Fibroblast of gingiva (primary cell): ENCODE data around the gene CCR7.

Source experiments
- DNase-seq: peaks from one replicate; pipeline ENCODE4 v3.0.0-alpha.2; 2011; ENCODE audit warnings: low read depth

CCR7 gene, protein sequence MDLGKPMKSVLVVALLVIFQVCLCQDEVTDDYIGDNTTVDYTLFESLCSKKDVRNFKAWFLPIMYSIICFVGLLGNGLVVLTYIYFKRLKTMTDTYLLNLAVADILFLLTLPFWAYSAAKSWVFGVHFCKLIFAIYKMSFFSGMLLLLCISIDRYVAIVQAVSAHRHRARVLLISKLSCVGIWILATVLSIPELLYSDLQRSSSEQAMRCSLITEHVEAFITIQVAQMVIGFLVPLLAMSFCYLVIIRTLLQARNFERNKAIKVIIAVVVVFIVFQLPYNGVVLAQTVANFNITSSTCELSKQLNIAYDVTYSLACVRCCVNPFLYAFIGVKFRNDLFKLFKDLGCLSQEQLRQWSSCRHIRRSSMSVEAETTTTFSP

DNA sequence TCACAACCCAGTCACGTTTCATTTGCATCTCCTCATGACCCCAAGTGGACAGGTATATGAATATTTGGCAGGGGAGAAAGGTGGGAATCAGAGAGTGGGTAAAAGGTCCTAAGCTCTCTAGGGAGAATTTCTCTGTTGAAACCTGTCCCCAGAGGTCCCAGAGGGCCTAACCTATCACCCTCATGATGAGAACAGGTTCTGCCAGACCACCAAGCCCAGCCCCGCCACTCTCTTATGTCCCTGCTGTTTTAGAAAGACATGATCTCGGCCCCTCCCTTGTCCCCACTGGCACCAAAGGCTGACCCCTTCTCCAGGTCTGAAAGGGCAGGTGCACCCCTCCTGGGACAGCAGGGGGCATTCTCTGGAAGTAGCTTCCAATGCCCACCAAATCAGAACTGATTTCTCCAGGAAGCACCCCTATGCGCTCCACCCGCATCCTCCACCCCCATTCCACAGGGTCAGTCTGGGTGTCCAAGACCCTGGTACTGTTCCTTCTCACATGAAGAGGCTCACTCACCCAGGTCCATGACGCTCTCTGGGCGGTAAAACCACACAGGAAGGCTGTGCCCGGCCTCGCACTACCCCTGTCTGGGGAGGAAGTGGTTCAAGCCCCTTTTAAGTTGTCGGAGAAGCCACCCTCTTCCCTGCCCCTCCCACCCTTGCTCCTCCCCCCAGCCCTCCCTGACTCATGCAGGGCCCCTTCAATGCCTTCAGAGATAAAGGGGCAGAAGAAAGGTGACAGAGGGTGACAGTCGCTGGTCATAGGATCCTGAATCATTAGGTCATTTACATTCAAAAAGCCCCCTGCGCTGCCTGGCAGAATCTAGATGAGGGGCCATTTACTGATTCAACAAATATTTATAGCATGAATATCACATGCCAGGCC lies at the start of gene CCR7:
Gene CCR7, minus strand, starts transcription at position 590 of the 886 bp plus-strand sequence. Its CDS starts 63 bp downstream, at position 527.
- DNase-seq: no peak

DNA sequence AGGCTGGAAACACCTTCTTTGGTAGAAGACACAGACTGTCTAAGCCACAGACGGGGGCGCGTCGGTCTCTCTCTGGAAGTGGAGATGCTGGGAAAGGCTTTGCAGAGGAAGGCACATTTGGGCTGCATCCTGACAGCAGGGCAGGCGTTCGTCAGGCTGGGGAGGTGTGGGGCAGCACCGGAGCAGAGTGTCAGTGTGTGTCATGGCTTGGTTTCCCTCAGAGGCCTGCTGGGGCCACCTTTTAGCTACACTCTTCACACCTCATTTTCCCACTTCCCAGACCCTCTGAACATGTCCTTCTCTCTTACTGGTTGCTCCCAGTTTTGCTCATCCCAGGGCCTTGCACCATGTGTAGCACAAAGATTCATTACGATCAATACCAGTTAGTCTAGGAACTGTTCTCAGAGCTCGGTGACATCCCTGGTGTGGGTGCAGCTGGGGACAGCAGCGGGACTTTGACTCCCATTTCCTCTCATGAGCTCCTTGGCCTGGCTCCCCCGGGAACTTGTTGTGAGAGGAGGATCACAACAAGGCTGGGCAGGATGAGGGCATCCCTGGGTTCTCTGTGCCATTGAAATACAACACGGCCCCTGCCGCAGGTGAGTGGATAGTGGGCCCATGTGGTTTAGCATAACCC lies 49.3 kb upstream of the CCR7 start:
- no peak for DNase-seq

DNA sequence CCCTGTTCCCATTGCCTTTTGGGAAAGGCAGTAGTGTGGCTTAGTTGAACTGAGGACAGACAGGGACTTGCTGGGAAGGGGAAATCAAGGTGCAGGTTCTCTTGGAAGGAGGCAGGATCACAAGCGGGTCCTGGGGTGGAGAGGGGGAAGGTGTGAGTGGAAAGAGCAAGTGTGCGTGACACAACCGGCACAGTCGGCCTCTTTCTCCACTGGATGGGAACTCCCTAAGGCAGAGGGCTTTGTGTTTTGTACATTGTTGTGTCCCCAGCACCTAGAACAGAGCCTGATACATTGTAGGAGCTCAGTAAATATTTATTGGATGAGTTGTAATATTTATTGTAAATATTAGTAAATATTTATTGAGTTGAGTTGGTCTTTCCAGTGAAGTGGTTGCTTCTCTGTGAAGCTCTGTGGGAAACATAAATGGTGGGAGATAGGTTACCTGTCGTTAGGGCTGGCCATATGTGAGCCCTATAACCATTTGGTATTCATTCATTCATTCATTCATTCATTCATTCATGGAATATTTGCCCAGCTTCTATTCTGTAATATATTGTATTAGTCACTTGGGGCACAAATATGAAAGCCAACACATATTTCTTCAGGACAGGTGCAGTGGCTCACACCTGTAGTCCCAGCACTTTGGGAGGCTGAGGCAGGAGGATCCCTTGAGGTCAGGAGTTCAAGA lies 48.3 kb upstream of the CCR7 start:
- DNase-seq: no peak

DNA sequence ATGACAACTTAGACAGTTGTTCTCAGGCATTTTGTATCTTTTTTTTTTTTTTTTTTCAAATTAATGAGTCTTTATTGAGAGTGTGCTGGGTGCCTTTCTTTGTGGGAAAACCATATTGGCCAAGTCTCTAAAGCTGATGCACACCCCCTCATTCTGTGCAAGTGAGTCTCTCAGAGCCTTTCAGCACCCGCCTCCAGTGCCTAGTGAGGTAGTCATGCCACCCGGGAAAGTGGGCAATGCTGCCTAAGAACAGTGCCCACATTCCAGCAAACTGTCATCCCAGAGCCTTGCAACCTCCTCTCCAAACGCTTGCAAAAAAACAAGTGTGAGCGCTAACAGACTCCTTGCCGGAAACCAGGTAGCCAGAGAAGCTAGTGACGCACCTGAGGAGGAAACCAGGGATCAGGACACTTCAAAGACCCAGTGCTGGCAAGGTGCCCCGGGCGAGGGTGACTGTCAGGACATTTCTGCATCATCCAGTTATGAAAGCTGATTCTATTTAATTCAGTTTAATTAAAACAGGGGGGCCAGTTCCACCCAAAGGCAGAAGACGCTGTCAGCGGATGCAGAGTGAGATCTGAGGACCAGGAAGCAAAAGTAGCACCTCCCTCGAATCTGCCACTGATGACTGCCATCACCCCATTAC lies 47.5 kb upstream of the CCR7 start:
- no peak for DNase-seq

DNA sequence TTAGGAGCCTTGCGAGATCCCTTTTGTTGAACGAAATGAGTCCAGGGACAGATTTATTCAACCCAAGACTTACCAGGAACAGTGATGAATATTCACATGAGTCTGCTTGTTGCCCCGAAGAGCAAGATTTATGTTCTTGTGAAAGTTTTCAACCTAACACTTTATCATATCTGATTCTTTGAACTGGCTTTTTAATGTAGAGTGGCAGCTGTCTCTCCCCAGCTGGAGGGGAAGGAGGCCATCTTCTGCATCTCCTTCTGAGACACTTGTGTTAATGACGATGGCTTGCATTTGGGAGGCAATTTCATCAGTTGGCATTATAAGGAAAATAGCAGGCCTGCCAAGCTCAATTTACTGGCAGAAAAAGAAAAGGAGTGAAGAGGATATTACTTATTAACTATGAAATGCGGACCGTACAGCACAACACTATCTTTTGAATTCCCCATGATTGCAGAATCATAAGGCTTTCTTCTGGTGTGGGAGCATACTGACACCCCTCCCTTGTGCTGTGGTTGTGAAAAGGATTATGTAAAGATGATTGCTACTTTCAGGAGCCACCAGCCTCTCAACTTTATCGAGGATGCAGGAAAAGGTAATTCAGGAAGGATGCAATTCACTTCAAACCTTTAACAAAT lies 46.7 kb upstream of the CCR7 start:
- DNase-seq: no peak

DNA sequence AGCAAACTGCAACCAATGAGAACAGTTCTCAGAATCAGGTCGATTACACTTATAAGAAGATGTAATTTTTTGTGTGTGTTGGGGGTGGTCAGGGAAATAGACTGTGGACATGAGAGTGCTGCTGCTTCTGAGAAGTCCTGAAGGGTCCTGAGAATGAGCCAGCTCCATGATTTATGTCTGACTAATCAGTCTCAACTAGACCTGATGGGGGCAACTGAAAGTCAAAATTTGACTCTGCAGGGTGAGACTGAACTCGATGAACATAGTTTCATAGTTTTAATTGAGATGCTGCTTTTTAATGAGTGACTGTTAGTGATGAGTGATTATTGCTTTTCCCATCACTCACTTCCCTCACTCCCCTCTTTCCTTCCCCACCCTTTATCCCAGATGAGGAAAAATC lies 45.1 kb upstream of the CCR7 start:
- no peak for DNase-seq

DNA sequence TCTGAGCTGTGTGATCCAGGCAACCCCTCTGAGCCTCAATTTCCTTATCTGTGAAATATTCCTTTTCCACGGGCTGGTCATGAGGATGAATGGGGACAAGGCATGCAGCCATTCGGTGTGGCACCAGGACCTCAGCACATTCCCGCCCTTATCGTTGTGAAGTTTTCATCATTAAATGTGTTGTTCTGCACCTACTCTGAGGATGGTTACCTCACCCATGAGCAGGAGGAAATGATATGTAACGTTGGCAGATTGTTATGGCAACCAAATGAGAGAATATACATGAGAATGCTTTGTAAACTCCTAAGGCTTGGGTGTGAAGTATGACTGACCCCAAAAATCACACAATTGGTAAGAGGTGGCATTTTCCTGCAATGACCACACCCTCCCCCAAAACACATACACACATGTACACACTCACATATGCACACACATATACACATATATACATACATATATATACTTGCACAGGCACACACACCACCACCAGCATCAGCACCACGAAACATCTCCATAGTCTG lies 42.8 kb upstream of the CCR7 start:
- DNase-seq: no peak

DNA sequence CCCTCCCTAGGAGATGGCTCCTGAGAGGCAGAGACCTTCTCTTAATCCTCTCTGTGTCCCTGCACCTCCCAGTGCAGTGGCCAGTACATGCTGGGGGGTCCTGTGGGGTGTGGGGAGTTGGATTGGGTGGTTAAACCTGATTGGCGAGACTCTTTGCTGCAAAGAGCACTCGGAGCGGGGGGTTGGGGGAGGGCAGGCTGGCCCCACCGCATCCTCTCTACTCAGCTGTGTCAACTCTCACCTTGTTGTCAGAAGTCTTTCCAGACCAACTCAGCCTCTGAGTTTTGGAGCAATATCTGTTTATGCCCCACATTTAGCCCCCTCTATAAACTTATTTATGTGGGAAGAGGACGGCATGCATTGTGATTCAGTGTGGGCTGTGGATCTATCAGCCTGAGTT lies 42.4 kb upstream of the CCR7 start:
- DNase-seq: no peak

DNA sequence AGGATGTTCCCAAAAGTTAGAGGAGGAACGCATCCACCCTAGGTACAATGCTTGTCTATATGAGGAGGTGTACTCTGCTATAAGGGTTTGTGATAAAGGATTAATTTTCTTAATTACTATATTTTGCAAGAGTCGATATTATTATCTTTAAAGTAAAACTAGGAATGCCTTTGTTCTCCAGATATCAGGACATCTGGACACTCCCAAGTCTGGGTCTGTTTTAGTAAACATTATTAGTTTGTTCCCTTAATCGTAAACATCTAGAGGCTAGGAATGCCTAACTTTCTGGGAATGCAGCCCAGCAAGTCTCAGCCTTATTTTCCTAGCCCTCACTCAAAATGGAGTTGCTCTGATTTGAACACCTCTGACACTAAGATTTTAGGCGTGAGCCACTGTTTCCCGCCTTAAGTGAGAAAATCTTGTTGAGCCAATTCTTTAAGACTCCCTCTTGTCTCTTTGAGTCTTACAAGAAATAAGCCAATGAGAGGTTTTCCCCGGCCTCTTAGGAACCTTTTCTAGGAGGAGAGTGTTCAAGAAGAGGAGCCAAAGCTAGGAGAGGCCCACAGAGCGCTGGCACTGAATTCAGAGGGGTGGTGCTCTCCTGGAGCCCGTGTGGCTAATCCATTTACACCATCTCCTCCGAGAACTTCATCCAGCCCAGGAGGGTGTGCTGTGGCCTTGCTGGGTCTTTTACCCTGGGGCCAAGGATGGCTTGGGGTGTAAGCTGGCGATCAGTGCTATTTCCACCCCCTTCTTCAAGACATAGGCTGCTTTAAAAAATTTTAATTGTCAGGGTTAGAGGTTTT lies 41.5 kb upstream of the CCR7 start:
- DNase-seq: no peak

DNA sequence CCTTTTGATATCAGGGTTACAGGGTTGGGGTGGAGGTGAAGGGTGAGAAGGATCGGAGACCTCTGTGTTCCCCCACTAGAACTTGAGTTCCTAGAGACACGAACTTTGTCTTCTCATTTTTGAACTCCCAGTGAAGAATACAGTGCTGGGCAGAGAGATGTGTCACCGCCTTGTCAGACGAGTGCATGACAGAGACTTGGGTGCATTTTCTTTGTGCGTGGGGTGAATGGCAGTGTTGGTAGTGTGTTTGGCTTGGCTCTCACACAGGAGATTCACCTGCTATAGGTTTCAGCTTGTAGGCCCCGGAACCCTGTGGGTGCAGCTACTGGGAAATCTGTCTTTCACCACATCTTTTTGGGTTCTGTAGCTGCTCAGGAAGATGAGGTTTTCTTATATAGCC lies 40.0 kb upstream of the CCR7 start:
- no peak for DNase-seq

DNA sequence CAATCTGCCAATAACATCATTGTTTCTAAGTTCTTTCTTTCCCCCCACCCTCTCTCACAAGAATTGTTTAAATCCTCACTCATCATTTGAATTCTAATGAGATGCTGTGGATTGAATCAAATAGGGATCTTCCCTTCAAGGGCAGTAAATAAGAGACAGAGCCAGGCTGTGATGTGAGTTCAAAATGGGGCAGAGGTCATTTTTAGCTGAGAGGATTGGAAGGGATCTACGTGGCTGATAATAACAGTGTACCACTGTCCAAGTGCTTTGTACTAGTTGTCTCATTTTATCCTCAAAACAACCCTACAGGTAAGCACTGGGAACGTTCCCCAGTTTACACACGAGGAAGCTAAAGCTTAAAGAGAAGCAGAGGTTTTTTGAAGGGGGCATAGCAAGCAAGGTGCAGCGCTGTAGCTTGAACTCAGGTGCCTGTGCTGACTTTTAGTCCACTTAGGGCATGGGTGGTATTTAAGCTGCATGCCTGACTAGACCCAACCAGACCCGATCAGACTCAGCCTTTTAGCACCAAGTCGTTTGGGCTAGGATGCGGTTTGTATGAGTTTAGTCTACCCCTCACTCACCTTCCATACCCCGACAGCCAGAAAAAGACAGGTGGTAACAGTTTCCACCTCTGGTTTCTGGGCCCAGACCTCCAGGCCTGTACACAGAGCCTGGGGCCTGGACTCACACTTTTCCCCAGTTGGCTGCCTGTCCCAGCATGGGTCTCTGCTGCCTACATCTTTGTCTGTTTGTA lies 39.2 kb upstream of the CCR7 start:
- DNase-seq: no peak

DNA sequence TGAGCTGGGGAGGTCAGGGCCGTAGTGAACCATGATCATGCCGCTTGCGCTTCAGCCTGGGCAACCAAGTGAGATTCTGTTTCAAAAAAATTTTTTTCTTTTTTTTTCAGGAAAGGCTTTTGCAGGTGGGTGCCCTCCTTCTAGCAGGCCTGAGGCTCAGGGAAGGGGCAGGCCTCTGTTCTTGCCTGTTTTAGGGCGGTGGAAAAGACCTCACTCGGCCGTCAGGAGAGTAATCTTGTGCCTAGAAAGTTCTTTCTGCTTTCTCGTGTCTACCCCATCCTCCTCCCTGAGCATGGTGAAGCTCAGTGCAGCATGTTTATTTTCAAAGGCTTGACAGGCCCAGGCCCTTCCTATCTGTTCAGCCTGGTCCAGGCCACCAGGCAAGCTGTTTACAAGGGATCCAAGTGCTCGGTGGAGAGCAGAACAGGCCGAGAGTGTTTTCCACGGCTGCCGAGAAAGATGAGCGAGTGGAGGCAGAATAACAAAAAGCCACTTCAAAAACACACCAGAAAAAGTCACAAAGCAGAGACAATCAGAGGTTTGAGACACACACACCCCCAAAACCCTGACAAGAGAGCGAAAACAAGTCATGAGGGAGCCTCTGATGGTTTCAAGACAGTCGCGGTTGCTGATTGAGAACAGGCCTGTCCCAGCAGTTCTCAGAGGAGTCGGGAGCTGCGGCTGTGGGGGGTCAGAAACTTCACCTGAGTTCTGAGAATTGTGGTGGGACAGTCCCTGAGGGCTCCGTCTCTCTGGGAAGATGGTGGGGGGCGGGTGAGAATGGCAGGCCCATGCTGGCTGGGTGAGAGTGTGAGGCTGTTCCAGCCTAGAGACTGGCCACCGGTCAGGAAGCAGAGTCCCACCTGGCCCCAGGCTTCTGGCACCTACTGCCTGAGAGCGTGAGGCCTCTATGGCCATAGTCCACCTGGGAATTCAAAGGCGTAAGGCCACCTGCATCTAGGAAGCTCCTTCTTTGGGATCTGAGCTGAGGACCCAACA lies 37.5 kb upstream of the CCR7 start:
- no peak for DNase-seq

DNA sequence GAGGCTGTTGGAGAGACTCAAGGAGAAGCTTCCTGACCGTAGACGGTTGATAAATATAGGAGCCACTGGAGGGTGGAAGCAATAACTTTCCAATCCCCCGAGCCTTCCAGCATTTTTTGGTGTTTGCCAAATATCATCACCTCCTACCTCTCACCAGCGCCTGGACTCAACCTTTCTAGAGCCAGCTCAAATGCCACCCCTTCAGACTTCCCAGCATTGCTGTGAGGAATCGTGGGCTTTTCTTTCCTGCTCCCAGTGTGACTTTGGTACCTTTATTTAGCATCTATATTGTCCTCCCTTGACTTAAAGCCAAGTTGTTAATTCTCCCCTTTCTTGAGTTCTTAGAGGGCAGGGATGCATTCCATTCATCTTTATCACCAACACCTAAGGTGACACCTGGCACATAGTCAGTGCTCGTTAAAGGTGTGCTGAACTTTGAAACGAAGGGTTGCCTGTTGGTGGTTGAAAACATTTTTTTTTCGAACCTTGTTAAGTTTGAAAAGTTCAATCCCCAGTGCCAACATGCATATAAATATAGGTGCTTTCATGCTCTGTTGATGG lies 35.3 kb upstream of the CCR7 start:
- no peak for DNase-seq

DNA sequence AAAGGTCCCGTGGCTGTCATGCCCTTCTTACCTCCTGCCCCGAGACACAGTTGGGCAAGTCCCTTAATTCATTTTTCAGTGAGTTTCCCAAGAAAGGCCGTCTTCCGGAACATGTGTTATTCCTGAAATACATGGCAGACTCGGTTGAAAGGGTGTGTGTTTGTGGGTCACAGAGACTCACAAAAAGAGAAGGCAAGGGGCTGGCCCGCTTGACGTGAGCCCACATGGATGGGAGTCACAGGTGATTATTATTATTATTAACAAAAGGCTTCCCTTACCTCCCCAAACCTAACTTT lies 34.1 kb upstream of the CCR7 start:
- DNase-seq: no peak

DNA sequence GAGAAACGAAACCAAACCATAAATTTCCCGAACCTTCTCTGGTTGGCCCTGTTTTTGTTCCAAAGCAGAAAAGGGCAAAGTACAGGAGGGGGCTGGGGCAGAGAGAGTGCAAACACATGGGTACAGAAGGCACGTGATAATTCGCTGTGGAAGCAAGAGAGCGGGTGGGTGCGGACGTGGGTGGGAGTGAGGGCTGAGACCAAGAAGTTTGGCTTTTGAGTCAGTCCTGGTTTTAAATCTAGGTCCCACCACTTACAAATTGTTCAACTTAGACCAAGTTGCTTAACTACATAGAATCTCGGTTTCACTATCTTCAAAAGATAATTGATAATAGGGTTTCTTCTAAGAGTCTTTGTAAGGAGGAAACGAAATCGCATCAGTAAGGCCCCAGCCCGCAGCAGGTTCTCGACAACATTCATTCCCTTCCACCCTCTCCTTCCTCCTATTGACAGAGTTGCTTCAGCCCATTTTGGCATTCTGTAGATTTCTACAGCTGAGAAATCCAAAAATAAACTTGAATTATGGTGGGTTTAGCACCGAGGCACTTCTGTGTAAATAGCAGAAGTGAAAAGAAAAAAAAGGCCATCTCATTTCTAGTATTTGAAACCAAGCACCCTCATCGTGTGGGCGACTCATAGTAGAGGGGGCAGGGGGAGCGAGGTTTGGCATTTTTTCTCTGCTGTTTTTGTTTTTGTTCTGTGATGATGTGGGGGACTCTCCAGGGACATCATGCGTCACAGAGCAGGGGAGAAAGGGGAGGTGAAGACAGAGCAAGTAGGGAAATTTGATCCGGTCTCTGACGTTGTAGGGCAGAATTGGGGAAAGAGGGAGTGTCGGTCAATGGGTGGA lies 33.6 kb upstream of the CCR7 start:
- DNase-seq: peak; percentile 80

DNA sequence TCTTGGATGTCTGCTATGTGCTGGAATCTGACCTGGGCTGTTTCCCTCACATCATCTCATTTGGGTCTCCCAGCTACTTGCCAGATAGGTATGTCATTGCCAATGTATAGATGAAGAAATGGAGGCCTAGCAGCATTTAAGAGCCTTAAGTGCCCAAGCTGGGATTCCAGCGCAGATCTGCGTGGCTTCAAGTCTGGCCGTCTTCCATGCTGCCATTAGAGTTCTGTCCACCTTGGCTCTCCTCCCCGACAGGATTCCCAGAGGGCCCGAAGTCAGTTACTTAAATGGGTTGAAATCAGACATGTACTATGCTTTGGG lies 33.0 kb upstream of the CCR7 start:
- DNase-seq: no peak
